Kidney (tissue), 14 donors: ENCODE measurements around the gene ING3. TPM values are rescaled to one million over a fixed set of nuclear protein-coding genes. Genes with fewer than 3 reads are reported as not detected.

Source experiments
- DNase-seq, 5 donors: peaks; one replicate each; pipeline ENCODE4 v3.0.0-alpha.2; 2013 to 2020
- FAIRE-seq: peaks from 2 replicates; lab custom pipeline; 2012; peaks lifted over from hg19 to GRCh38; lab: Jason Lieb, UNC
- H3K27ac ChIP-seq, 2 donors: one replicate each; pipeline ENCODE4 v1.7.0; 2013; ENCODE audit warnings: low read depth in 2 of 2, low read length in 2 of 2, inconsistent platforms in 1 of 2
- H3K27me3 ChIP-seq: one replicate; pipeline ENCODE4 v1.7.1; 2013; ENCODE audit warnings: low read length, inconsistent platforms; ENCODE audit not compliant: control insufficient read depth, insufficient read depth
- H3K36me3 ChIP-seq, 3 donors: one replicate each; pipeline versions ENCODE4 v1.7.0 to v1.7.1; 2013; ENCODE audit warnings: low read length in 3 of 3, control low read depth in 1 of 3, inconsistent platforms in 1 of 3; ENCODE audit not compliant: insufficient read depth in 3 of 3, control insufficient read depth in 2 of 3
- H3K4me1 ChIP-seq, 3 donors: one replicate each; pipeline versions ENCODE4 v1.7.0 to v1.7.1; 2013; ENCODE audit warnings: low read length in 3 of 3, inconsistent platforms in 1 of 3, low read depth in 1 of 3; ENCODE audit not compliant: control insufficient read depth in 2 of 3, insufficient read depth in 2 of 3
- H3K4me3 ChIP-seq, 3 donors: one replicate each; pipeline versions ENCODE4 v1.7.0 to v1.8.1; 2013; ENCODE audit warnings: low read length in 3 of 3, control low read depth in 1 of 3, inconsistent platforms in 1 of 3
- H3K9ac ChIP-seq, 3 donors: one replicate each; pipeline versions ENCODE4 v1.7.0 to v1.7.1; 2013; ENCODE audit warnings: low read length in 3 of 3, control low read depth in 1 of 3, inconsistent platforms in 1 of 3
- H3K9me3 ChIP-seq, 3 donors: one replicate each; pipeline versions ENCODE4 v1.7.0 to v1.7.1; 2013; ENCODE audit warnings: low read length in 3 of 3, control low read depth in 1 of 3, inconsistent platforms in 1 of 3; ENCODE audit not compliant: control insufficient read depth in 2 of 3, insufficient read depth in 1 of 3
- intact Hi-C: fragments of 100-400 bp; cut with DNase I; formaldehyde crosslinking; loops from one replicate; pipeline ENCODE4 v1.11.1; 2022
- polyA plus RNA-seq: library from polyadenylated mRNA; stranded (reverse); fragments of 350-450 nt; fragmentation: Illumina TruSeq; extraction: RNeasy Lipid Tissue Mini Kit (QIAGEN cat#74804); gene quantifications from one replicate; pipeline ENCODE4 v1.2.3, GENCODE V29; 2014; ENCODE audit warnings: low read depth, low replicate concordance; ENCODE audit not compliant: insufficient read depth
- total RNA-seq: library from RNA; stranded (reverse); fragmentation: NEBNext Ultra II Directional; extraction: Animal tissue kit (Norgen Biotek cat#: 25700); gene quantifications from one replicate; pipeline ENCODE4 v1.2.1, GENCODE V29; 2021
- TF ChIP-seq, protein P1 (sequence below): IDR thresholded peaks from 3 replicates; pipeline ENCODE4 v1.5.1; 2012; ENCODE audit warnings: mild to moderate bottlenecking, moderate library complexity, borderline replicate concordance; ENCODE audit not compliant: insufficient read depth; ENCODE audit errors: extremely low read depth
- donor health status: control.
- donor health status: control.
- donor health status: control.
- donor health status: control.
- donor health status: control.
- donor health status: DM: yes; HTN: yes; CAD: no.
- donor health status: Normal renal cell carcinoma (clear cell type).

Gene ING3
- total and polyA plus RNA-seq, 2 donors from 2014 or later, result 5.2 to 20.8 TPM

DNA sequence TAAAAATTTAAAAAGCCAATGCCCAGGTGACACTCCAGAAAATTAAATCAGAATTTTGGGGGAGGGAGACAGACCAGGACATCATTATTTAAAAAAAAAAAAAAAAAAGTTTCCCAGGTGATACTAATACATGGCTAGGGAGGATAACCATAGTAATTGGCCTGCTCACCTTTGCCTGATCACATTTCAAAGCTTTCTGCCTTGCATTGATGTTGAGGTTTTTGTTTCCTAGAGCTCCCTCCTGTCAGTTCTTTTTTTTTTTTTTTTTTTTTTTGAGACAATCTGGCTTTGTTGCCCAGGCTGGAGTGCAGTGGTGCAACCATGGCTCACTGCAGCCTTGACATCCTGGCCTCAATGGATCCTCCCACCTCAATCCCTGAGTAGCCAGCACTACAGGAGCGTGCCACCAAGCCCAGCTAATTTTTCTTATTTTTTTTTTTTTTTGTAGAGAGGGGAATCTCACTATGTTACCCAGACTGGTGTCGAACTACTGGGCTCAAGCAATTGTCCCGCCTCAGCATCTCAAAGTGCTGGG is 76.1 kb downstream of the ING3 start:
- Histone ChIP-seq H3K36me3 (no peaks in the 10 kb centered on the region), H3K9ac (no peak overlapping the region), H3K4me3 (no peak overlapping the region), H3K27me3 (no peaks in the 10 kb centered on the region), H3K9me3 (no peaks in the 10 kb centered on the region), H3K27ac (no peak overlapping the region), H3K4me1 (peaks cover 0 to 3% (median 0%) of the 10 kb centered on the region in 3 donors)
- FAIRE-seq, result no peak
- TF ChIP-seq, protein P1, sequence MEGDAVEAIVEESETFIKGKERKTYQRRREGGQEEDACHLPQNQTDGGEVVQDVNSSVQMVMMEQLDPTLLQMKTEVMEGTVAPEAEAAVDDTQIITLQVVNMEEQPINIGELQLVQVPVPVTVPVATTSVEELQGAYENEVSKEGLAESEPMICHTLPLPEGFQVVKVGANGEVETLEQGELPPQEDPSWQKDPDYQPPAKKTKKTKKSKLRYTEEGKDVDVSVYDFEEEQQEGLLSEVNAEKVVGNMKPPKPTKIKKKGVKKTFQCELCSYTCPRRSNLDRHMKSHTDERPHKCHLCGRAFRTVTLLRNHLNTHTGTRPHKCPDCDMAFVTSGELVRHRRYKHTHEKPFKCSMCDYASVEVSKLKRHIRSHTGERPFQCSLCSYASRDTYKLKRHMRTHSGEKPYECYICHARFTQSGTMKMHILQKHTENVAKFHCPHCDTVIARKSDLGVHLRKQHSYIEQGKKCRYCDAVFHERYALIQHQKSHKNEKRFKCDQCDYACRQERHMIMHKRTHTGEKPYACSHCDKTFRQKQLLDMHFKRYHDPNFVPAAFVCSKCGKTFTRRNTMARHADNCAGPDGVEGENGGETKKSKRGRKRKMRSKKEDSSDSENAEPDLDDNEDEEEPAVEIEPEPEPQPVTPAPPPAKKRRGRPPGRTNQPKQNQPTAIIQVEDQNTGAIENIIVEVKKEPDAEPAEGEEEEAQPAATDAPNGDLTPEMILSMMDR, result no peak
- intact Hi-C loops, result no loop called here
- DNase-seq, result no peak

Other genes with a start within 250 kb of the ING3 start
- 76.5 TPM for gene TSPAN12, start 92.6 kb upstream of the ING3 start, total RNA-seq
- 44.2 TPM for gene TSPAN12, start 92.6 kb upstream of the ING3 start, polyA plus RNA-seq
- gene CPED1, start 37.9 kb downstream of the ING3 start, total RNA-seq, result 16.9 TPM
- 2.9 TPM for gene CPED1, start 37.9 kb downstream of the ING3 start, polyA plus RNA-seq